T follicular helper cell (primary cell): ENCODE results near the gene PLA2G4D.

Experiments
- DNase-seq: peaks from one replicate; pipeline ENCODE4 v3.0.0-alpha.2; 2020; ENCODE audit warnings: low read depth

Gene PLA2G4D

DNA sequence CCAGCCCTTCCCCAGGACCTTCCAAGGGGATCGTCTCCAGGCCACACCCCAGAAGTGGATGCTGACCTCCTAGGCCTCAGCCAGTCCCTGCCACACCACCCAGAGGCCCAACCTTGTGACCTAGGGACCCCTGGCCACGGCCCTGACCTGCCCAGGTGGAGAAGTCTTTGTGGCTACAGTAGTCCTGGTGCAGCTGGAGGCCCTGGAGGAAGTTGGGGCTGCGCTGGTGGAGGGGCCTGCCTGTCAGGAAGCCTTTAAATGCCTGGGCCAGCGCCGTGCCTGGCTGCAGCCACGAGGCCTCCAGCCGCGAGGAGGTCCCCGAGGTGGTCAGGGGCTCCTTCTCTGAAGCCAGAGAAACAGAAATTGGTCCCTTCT is 23.4 kb downstream of the PLA2G4D start:
- DNase-seq, result no peak

GRCh38 chr15:42070279-42070975 is 23.9 kb downstream of the PLA2G4D start:
- no peak for DNase-seq

- DNase-seq, result no peak
These were observed 24.7 kb downstream of the PLA2G4D start for GRCh38 chr15:42069496-42070278.

DNA sequence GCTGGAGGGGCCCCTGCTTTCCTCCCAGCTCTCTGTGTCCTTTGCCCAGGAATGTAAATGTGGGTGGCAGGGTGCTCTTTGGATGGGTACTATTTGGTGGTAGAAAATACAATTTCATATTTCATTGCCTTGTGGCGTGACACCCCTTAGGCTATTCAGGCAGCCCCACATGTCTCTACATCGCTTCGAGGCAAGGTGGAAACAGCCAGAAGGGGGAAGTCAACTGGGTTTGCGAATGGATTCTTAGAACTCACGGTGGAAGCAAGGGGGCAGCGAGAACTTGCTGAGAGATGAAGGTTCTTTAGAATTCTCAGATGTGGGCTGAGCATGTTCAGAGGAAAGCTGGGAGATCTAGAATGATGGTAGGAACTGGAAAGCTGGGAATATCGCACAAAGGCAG is 25.3 kb downstream of the PLA2G4D start:
- DNase-seq, result no peak

DNA sequence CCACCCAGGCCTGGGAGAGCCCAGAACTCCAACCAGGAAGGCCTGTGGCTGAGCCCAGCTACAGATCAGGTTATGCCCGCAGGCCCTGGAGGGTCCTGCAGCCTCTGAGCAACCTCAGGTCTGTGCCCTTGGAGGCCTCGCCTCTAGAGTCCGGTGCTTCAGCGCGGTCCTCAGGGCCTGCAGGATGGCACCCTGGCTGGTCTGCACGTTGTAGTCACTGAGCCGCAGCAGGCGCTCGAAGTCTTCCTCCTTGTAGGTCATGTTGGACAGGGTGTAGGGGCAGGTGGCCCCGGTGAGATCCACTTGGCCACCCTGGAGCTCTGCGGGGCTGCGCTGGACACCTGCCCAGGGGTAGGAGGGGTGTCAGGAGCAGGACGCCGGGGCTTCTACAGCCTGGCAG is 25.8 kb downstream of the PLA2G4D start:
- no peak for DNase-seq

DNA sequence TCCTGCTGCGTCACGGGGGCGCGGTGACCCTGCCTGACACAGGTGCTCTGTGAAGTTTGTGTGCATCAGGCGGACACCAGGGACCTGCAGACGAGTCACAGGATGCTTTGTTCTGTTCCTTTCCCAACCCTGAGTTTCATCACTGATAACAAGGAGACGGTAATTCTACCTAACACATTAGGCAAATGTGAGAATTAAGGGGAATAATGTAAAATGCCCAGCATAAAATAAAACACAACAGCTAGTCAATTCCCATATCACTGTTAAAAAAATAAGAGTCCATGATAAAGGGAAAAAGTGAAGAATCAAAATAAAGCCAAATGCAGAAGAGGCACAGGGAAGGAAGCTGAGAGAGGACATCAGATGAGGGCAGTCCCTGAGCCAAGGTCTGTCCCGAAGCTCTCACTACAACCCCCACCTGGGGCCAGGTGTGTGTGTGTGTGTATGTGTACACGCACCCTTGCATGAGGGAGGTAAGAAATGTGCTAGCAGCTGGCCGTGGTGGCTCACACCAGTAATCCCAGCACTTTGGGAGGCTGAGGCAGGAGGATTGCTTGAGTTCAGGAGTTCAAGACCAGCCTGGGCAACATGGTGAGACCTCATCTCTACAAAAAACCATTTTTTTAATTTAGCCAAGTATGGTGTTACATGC is 27.5 kb downstream of the PLA2G4D start:
- no peak for DNase-seq

- DNase-seq, result no peak
These were observed 28.9 kb downstream of the PLA2G4D start for GRCh38 chr15:42065468-42065867.

GRCh38 chr15:42065033-42065432 is 29.3 kb downstream of the PLA2G4D start:
- no peak for DNase-seq

DNA sequence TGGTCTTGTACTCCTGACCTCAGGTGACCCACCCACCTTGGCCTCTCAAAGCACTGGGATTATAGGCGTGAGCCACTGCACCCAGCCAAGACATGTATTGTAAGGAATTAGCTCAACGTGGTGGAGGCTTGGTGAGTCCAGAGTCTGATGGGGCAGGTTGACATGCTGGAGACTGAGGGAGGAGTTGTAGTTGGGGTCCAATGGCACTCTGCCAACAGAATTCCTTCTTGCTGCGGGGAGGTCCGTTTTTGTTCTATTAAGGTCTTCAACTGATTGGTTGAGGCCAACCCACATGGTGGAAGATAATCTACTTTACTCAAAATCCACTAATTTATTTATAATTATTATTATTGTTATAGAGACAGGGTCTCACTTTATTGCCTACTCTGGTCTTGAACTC is 30.1 kb downstream of the PLA2G4D start:
- DNase-seq, result no peak

DNA sequence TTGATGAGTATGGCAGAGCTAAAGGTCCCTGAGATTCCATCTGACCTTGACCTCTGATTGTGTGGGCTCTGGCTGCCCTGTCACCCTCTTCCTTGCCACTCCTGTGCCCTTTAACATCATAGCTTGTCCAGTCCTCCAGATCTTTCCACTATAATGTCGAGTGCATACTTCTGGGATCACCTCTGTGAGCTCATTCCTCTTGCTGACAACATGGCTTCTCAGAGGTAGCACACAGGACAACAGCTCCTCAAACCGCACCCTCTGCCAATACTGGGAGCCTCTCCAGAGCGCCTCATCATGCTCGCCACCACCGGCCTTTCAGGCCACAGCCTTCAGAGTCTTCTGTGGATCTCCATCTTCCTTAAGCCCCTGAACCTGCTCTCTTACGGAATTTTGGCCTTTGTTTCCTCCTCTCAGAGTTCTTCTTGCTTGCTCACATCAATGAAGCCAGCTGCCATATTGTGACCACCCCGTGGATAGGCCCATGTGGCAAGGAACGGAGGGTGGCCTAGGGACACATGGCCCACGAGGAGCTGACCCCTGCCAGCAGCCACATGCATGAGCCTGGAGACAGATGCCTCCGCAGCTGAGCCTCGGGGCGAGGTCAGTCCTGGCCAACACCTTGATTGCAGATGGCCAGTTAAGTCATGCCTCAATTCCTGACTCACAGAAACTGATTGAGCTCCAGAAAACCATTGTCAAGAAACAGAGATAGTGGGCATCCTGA is 31.1 kb downstream of the PLA2G4D start:
- DNase-seq, result no peak

DNA sequence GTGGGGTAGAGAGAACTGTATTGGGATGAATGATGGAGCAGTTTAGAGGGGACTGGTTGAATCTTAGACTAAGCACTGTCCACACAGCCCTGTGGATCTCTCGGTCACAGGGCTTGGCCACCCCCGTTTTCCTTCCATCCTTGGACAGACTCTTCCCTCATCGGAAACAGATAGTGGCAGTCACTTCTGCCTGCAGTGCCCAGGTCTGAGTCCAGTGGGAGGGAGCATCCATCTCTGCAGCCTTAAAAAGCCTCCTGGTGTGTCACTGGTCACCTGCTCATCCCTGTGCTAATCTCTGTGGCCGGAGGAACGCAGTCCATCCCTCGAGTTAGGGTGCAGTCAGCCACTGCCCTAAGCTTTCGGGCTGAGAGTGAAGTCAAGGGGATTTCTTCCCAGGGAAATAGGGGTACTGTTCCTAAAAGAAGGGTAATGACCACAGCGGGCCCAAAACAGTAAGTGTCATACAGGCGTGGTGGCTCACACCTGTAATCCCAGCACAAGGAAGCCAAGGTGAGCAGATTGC is 32.0 kb downstream of the PLA2G4D start:
- no peak for DNase-seq

- DNase-seq, result no peak
These were observed 33.6 kb downstream of the PLA2G4D start for GRCh38 chr15:42060797-42061196.

DNA sequence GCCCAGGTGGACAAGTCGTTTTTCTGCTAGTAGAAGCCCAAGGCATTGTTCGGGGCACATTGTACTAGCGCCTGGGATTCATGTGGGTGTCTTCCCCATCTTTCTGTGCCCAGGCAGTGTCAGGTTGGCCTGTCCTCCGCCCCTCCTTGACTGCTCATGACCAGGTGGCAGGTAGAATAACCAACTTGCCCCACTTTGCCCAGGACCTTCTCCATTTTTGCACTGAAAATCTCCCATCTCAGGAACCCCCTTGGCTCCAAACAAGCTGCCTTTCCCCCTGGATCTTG is 33.9 kb downstream of the PLA2G4D start:
- DNase-seq, result no peak

DNA sequence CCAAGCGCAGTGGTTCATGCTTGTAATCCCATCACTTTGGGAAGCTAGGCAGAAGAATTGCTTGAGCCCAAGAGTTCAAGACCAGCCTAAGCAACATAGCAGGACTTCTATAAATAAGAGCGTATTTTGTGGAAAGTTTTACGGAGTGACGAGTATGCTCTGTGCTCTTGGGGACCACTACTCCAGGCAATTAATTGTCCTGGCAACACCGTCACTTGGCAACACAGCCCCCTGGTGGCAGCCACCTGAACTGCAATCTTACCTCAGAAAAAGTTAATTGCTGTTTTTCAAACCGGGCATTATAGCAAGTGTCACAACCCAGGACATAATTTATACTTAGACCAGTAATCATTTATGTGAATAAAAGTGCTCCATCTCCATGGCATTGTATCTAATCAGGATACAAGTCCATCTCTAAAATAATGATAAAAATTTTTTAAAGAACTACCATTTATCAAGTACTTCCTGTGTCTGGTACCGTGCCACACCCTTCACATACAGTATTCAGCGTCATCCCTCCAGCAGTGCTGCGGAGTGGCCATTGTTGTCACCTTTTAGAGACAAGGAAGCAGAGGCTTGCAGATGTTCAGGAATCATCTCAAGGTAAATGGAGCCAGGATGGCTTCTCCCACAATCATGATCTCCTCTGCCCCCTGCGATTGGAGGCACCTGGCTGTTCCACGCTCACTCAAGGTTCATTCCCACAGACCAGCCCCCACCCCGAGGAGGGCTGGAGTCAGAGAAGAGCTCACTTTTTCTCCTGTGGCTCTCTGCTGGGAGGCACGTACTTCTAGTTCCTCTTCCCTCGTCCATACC is 34.5 kb downstream of the PLA2G4D start:
- peak; percentile 51 for DNase-seq

DNA sequence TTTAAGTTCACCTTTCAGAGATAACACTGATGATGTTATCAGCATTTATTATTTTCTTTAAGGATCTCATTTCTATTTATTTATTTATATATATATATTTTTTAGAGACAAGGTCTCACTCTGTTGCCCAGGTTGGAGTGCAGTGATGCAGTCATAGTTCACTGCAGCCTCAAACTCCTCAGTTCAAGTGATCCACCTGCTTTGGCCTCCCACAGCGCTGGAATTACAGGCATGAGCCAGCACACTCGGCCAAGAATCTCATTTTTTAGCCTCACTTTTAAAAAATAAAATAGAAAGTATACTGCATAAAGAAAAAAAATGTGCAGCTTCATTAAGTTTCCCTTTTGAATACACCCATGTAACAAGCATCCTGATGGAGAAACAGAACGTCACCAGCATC is 35.6 kb downstream of the PLA2G4D start:
- DNase-seq, result no peak

GRCh38 chr15:42057799-42058646 is 36.3 kb downstream of the PLA2G4D start:
- no peak for DNase-seq

GRCh38 chr15:42056934-42057798 is 37.2 kb downstream of the PLA2G4D start:
- peak; percentile 27 for DNase-seq

DNA sequence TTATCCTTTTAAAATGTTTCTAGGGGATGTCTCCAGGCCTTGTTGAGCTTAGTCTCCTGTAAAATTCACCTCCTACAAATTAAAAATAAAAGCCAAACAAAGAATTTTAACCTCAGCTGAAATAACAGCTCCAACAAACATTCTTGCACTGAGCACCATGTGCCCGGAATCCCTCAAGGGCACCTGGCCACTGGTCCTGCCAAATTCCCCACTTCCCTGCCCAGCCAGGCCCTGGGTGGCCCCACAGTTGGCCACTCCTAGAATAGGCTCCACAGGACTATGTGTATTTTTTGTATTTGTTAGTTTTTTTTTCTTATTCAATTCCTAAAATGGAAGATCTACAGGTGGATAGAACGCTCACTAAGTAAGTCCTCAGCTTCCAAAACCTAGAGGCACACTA is 40.4 kb downstream of the PLA2G4D start:
- no peak for DNase-seq

GRCh38 chr15:42053010-42053409 is 41.4 kb downstream of the PLA2G4D start:
- DNase-seq, result no peak
